Uterus (tissue), 4 donors: ENCODE results near the gene TMEM204. TPM values are rescaled to one million over a fixed set of nuclear protein-coding genes. Genes with fewer than 3 reads are reported as not detected.
A peak's percentile ranks its signal among the peaks of the same experiment; 100 is the strongest.

Experiments used
- DNase-seq, 2 donors: peaks; one replicate each; pipeline ENCODE4 v3.0.0-alpha.2; 2019 to 2020
- H3K27ac ChIP-seq, 2 donors: fragments of 200-600 bp; sonication (generic); 1 replicate in 1 of 2; 2 replicates in 1 of 2; pipeline ENCODE4 v1.5.1; 2016 to 2018
- H3K27me3 ChIP-seq, 2 donors: fragments of 200-600 bp; sonication (generic); one replicate each; pipeline ENCODE4 v1.5.1; 2018 to 2019; ENCODE audit warnings: control low read depth in 1 of 2
- H3K36me3 ChIP-seq, 2 donors: fragments of 200-600 bp; sonication (generic); one replicate each; pipeline ENCODE4 v1.5.1; 2019; ENCODE audit warnings: control low read depth in 1 of 2
- H3K4me1 ChIP-seq, 2 donors: fragments of 200-600 bp; sonication (generic); one replicate each; pipeline ENCODE4 v1.5.1; 2018 to 2019; ENCODE audit warnings: control low read depth in 1 of 2
- H3K4me3 ChIP-seq, 2 donors: fragments of 200-600 bp; sonication (generic); 1 replicate in 1 of 2; 2 replicates in 1 of 2; pipeline ENCODE4 v1.5.1; 2018 to 2019; ENCODE audit warnings: mild to moderate bottlenecking in 1 of 2
- H3K9me3 ChIP-seq, 2 donors: fragments of 200-600 bp; sonication (generic); one replicate each; pipeline ENCODE4 v1.5.1; 2019; ENCODE audit warnings: control low read depth in 1 of 2
- CTCF ChIP-seq, 4 experiments: fragments of 200-600 bp in 2 of 4; fragments of 450-650 bp in 2 of 4; sonication (generic) in 2 of 4; IDR thresholded peaks; one replicate each; pipeline ENCODE4 v1.5.1; 2016 to 2019; ENCODE audit warnings: antibody characterized with exemption in 4 of 4, mild to moderate bottlenecking in 2 of 4, moderate library complexity in 1 of 4
- POLR2A ChIP-seq, 2 donors: fragments of 450-650 bp; IDR thresholded peaks; one replicate each; pipeline ENCODE4 v1.6.1; 2016; ENCODE audit warnings: antibody characterized with exemption in 2 of 2, mild to moderate bottlenecking in 1 of 2, moderate library complexity in 1 of 2
- intact Hi-C: fragments of 100-400 bp; cut with DNase I; formaldehyde crosslinking; loops from one replicate; pipeline ENCODE4 v1.15.1; 2023; ENCODE audit warnings: low total_unique reads
- total RNA-seq, 4 donors: library from RNA; depleted of rRNA in 3 of 4; stranded (reverse); fragments of >200 nt in 3 of 4; gene quantifications; one replicate each; pipeline versions ENCODE4 v1.1.0 to v1.2.4, GENCODE V29; 2014 to 2023
- donor health status: DM: yes; HTN: yes; CAD: no.

Gene TMEM204
- total RNA-seq, 4 donors from 2014 or later, result 24.8 to 45.3 (median 39.3) TPM

GRCh38 chr16:1495211-1495888 lies 38.1 kb upstream of the TMEM204 start:
- Histone ChIP-seq H3K36me3 (no peaks in the 10 kb centered on the region), H3K4me1 (peaks cover 0 to 6% of the 10 kb centered on the region in 2 donors), H3K9me3 (no peaks in the 10 kb centered on the region), H3K27me3 (no peaks in the 10 kb centered on the region), H3K27ac (no peak overlapping the region), H3K4me3 (no peak overlapping the region)
- TF ChIP-seq POLR2A (IDR thresholded peaks at IDR 0.05) (no peak), CTCF (IDR thresholded peaks at IDR 0.05) (no peak)
- peak in 1 of 2 donors; percentile 15 for DNase-seq
- intact Hi-C loops, result no loop called here

GRCh38 chr16:1495889-1496262 lies 37.6 kb upstream of the TMEM204 start:
- Histone ChIP-seq H3K4me1 (peaks cover 0 to 6% of the 10 kb centered on the region in 2 donors), H3K4me3 (no peak overlapping the region), H3K27ac (no peak overlapping the region), H3K27me3 (no peaks in the 10 kb centered on the region), H3K9me3 (no peaks in the 10 kb centered on the region), H3K36me3 (no peaks in the 10 kb centered on the region)
- DNase-seq, result no peak
- no peak for TF ChIP-seq POLR2A (IDR thresholded peaks at IDR 0.05)
- intact Hi-C loops, result no loop called here

- H3K36me3 ChIP-seq, result no peaks in the 10 kb centered on the region
- H3K27ac ChIP-seq, result no peak overlapping the region
- H3K27me3 ChIP-seq, result no peaks in the 10 kb centered on the region
- intact Hi-C loops, result no loop called here
- H3K4me3 ChIP-seq, result no peak overlapping the region
- no peaks in the 10 kb centered on the region for H3K9me3 ChIP-seq
- peaks cover 0 to 6% of the 10 kb centered on the region in 2 donors for H3K4me1 ChIP-seq
- TF ChIP-seq POLR2A (IDR thresholded peaks at IDR 0.05), result no peak
- TF ChIP-seq CTCF (IDR thresholded peaks at IDR 0.05), result no peak
- no peak for DNase-seq
Observed at GRCh38 chr16:1496464-1496863, 37.0 kb upstream of the TMEM204 start.

GRCh38 chr16:1497014-1497598 lies 36.4 kb upstream of the TMEM204 start:
- TF ChIP-seq CTCF (IDR thresholded peaks at IDR 0.05) (no peak), POLR2A (IDR thresholded peaks at IDR 0.05) (no peak)
- peaks cover 0 to 6% of the 10 kb centered on the region in 2 donors for H3K4me1 ChIP-seq
- DNase-seq, result no peak
- no peak overlapping the region for H3K4me3 ChIP-seq
- H3K36me3 ChIP-seq, result no peaks in the 10 kb centered on the region
- no peak overlapping the region for H3K27ac ChIP-seq
- no peaks in the 10 kb centered on the region for H3K27me3 ChIP-seq
- intact Hi-C loops, result no loop called here
- H3K9me3 ChIP-seq, result no peaks in the 10 kb centered on the region

- H3K27ac ChIP-seq, result no peak overlapping the region
- no peaks in the 10 kb centered on the region for H3K9me3 ChIP-seq
- H3K27me3 ChIP-seq, result no peaks in the 10 kb centered on the region
- no peaks in the 10 kb centered on the region for H3K36me3 ChIP-seq
- TF ChIP-seq CTCF (IDR thresholded peaks at IDR 0.05) (no peak), POLR2A (IDR thresholded peaks at IDR 0.05) (no peak)
- DNase-seq, result no peak
- intact Hi-C loops, result no loop called here
- no peak overlapping the region for H3K4me3 ChIP-seq
- peaks cover 0 to 2% of the 10 kb centered on the region in 2 donors for H3K4me1 ChIP-seq
Observed at GRCh38 chr16:1498899-1499676, 34.4 kb upstream of the TMEM204 start.
